ENCODE results near the gene IFT74.
"Not testable (repeated sequence)": the region's sequence is repeated elsewhere in the genome, so short reads cannot be mapped to it uniquely, and the experiment has no call there.

IFT74 gene

DNA sequence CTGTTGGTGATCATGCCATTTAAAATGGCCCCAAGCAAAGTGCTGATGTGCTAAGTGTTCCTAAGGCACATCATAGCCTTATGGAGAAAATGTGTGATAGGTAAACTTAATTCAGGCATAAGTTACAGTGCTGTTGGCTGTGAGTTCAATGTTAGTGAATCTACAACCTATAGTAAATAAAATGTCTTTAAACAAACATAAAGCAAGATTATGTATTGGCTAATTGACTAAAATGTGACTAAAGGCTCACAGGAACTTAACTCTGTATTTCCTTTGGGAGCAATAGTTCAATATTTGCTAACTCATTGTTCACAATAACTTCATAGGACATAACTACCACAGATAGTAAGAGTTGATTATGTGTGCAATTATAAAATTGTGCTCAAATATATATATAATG, 98.6 kb downstream of the IFT74 start:
- no peak overlapping the region for H3K27ac Mint-ChIP-seq (ENCODE audit: low read depth)
- H3K4me3 Mint-ChIP-seq, result no peak overlapping the region
- H3K9me3 Mint-ChIP-seq, result no peaks in the 10 kb centered on the region
- no peak for DNase-seq (ENCODE audit: low spot score in 2 of 2)
- ATAC-seq (replicated peaks; ENCODE audit: extremely low read depth, poor library complexity, severe bottlenecking), result no peak
- no peaks in the 10 kb centered on the region for H3K4me1 Mint-ChIP-seq
- peaks cover 2% of the 10 kb centered on the region for H3K36me3 Mint-ChIP-seq (ENCODE audit: insufficient read depth)
- no peaks in the 10 kb centered on the region for H3K27me3 Mint-ChIP-seq

DNA sequence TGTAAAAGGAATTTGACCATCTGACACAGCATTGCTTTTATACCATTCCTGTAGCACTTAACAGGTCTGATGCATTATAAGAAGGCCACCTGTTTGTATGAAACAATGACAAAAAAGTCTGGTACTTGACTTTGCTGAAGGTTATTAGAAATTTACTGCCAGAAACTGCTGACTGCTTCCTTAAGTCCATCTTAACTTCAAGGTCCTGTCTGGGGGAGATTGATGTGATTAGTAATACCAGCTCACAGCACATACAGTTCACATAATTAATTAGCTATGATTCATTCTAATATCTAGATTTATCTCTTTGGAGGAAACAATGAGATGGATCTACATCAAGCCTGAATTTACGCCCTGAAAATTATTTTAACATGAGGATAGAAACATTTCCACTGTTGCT, 103.2 kb downstream of the IFT74 start:
- no peaks in the 10 kb centered on the region for H3K4me1 Mint-ChIP-seq
- ATAC-seq (replicated peaks; ENCODE audit: extremely low read depth, poor library complexity, severe bottlenecking) (no peak), DNase-seq (ENCODE audit: low spot score in 2 of 2) (no peak)
- H3K9me3 Mint-ChIP-seq, result no peaks in the 10 kb centered on the region
- H3K36me3 Mint-ChIP-seq (ENCODE audit: insufficient read depth), result peaks cover 2% of the 10 kb centered on the region
- no peak overlapping the region for H3K4me3 Mint-ChIP-seq
- H3K27me3 Mint-ChIP-seq, result no peaks in the 10 kb centered on the region
- peak overlapping the region; percentile 16 for H3K27ac Mint-ChIP-seq (ENCODE audit: low read depth)

DNA sequence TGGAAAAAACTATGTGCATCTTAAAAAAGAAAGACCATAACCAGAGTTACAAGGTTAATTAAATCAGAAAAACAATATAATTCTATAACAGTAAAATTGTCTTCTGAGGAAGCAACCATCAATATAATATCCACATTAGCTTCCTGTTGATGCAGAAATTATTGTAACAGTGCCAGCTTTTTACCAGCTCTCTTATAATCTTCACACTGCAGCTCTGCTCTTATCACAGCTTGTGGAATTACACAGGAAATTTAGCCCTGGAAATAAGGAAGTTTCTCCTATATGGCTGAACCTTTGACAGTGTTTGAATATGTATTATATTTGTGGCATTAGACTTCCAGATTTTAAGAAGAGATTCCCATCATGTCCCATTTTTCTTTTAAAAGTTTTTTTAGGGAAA, 103.7 kb downstream of the IFT74 start:
- no peak overlapping the region for H3K4me3 Mint-ChIP-seq
- no peak for DNase-seq (ENCODE audit: low spot score in 2 of 2)
- H3K27ac Mint-ChIP-seq (ENCODE audit: low read depth), result no peak overlapping the region
- peaks cover 2% of the 10 kb centered on the region for H3K36me3 Mint-ChIP-seq (ENCODE audit: insufficient read depth)
- no peaks in the 10 kb centered on the region for H3K9me3 Mint-ChIP-seq
- H3K4me1 Mint-ChIP-seq, result no peaks in the 10 kb centered on the region
- ATAC-seq (replicated peaks; ENCODE audit: extremely low read depth, poor library complexity, severe bottlenecking), result no peak
- no peaks in the 10 kb centered on the region for H3K27me3 Mint-ChIP-seq

DNA sequence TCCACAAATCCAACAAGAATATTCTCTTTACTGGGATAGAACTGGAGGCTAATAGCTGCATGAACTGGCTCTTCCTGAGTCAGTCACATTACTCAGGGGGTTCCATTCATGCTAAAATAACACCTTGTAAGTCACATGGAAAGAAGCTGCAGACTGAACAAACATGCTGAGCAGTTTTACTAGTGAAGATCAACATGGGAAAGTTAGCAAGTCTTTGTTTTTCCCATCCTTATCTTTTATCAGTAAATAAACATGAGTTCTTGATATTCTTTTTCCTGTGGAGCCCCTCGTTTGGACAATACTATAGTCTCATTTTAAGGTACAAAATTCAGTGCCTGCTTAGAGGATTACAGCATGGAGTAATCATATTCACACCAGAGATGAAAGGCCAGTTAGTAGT, 109.1 kb downstream of the IFT74 start:
- Mint-ChIP-seq H3K27me3 (no peaks in the 10 kb centered on the region), H3K4me3 (no peak overlapping the region), H3K4me1 (no peaks in the 10 kb centered on the region), H3K36me3 (ENCODE audit: insufficient read depth) (no peaks in the 10 kb centered on the region), H3K9me3 (no peaks in the 10 kb centered on the region), H3K27ac (ENCODE audit: low read depth) (no peak overlapping the region)
- ATAC-seq (replicated peaks; ENCODE audit: extremely low read depth, poor library complexity, severe bottlenecking) (no peak), DNase-seq (ENCODE audit: low spot score in 2 of 2) (no peak)

DNA sequence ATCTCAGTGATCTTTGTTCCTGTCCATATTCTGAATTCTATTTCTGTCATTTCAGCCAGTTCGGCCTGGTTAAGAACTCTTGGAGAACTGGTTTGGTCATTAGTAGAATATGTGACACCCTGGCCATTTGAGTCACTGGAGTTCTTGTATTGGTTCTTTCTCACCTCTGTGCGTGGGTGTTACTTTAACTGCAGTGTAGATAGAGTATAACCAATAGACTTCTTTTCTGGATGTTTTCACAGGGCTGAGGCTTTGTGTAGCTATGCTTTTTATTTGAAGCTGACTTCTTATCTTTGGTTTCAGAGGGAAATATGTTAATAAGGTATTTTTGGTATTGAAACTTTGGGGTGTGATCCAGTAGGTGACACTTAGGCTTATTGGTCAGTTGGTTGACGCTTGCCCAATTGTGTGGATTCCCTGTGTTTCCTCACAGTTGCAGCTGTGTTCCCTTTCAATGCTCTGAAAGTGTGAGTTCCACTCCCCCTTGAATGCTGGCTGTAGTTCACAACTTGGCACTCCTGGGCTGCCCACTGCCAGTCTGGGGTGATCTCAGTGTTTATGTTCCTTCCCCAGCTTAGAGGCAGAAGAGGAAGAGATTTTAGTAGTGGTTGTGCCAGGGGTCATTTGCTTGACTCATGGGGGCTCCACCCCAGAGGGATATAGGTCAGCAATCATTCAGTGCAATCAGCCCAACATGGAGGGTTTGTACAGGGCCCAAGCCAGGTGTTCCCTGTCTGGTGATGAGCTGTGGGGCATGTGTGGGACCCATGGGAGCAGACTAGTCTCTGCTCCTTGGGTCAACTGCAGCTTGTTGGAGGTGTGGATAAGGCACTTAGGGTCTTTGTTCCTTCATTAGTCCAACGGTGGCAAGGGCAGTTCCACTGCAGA, 117.9 kb downstream of the IFT74 start:
- Mint-ChIP-seq H3K9me3 (no peaks in the 10 kb centered on the region), H3K4me3 (no peak overlapping the region), H3K27ac (ENCODE audit: low read depth) (no peak overlapping the region), H3K36me3 (ENCODE audit: insufficient read depth) (no peaks in the 10 kb centered on the region), H3K27me3 (no peaks in the 10 kb centered on the region), H3K4me1 (no peaks in the 10 kb centered on the region)
- DNase-seq (ENCODE audit: low spot score in 2 of 2) (no peak), ATAC-seq (replicated peaks; ENCODE audit: extremely low read depth, poor library complexity, severe bottlenecking) (no peak)

DNA sequence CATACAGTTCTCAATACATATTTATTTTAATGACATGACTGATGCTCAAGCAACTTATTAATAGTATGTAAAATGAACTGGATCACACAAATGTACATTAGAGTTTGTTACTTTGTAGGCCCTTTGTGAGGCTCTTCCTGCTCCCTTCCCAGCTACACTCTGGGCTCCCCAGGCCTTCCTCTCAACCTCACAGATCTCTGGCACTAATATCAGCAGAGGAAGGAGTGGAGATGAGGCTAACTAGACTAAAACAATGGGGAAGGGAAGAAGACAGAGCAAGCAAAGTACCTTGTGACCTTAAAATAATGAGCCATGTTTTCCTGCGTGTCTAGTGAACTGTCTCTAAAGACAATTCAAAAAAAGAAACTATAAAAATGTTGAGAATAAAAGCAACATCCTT, 122.5 kb downstream of the IFT74 start:
- no peak overlapping the region for H3K4me3 Mint-ChIP-seq
- H3K27ac Mint-ChIP-seq (ENCODE audit: low read depth), result no peak overlapping the region
- no peaks in the 10 kb centered on the region for H3K4me1 Mint-ChIP-seq
- no peak for ATAC-seq (replicated peaks; ENCODE audit: extremely low read depth, poor library complexity, severe bottlenecking)
- H3K27me3 Mint-ChIP-seq, result no peaks in the 10 kb centered on the region
- no peaks in the 10 kb centered on the region for H3K9me3 Mint-ChIP-seq
- H3K36me3 Mint-ChIP-seq (ENCODE audit: insufficient read depth), result no peaks in the 10 kb centered on the region
- DNase-seq (ENCODE audit: low spot score in 2 of 2), result no peak

DNA sequence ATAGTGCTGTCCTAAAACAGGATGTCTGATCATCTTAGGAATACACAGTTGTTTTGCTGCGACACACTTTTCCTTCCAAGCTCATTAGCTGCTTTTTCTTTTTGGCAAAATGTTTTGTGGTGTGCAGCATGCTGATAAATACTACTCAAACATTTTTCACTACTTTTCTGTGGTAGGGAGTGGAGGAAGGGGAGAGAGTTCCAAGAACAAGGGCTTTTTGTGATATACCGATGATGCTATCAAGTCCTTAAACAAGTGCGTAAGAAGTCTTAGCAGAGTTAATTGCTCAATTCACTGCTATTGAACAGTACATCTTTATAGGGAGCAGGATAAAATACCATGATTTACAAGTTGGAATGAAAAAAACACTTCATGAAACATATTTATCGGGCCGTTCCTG, 129.2 kb downstream of the IFT74 start:
- Mint-ChIP-seq H3K4me1 (no peaks in the 10 kb centered on the region), H3K4me3 (no peak overlapping the region), H3K36me3 (ENCODE audit: insufficient read depth) (no peaks in the 10 kb centered on the region), H3K9me3 (no peaks in the 10 kb centered on the region), H3K27me3 (no peaks in the 10 kb centered on the region), H3K27ac (ENCODE audit: low read depth) (no peak overlapping the region)
- no peak for DNase-seq (ENCODE audit: low spot score in 2 of 2)
- no peak for ATAC-seq (replicated peaks; ENCODE audit: extremely low read depth, poor library complexity, severe bottlenecking)

DNA sequence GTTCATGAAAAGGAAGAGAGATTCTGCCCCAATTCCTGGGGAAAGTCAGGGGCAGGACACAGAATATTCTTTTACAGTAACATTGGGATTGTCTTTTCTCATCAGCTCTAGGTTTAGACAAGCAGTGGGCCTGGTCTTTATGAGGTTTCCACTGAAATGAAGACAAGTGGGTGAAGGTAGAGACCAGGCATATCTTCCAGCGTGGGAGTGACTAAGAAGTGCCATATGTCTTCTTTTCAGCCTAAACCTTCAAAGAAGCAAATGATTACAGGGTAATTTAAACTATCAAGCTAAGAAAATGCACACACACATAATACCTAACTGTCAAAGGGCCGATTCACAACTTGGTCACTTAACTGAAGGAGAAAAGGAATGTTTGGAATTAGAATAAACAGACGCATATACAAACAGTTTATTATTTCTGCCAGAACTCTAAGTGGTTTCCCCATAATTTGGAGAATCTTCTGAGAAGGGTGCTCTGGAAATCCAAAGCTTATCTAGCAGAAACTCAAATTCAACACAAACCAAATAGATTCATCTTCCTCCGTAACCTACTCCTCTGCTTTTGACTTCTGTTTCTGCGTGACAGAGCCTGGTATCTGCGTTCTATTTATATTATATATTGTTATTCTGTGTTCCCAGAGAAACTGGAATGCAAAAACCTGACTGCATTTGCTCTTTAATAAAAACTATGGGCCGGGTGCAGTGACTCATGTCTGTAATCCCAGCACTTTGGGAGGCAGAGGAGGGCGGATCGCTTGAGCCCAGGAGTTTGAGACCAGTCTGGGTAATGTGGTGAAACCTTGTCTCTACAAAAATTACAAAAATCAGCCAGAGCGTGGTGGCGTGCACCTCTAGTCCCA, 130.8 kb downstream of the IFT74 start:
- peaks cover 8% of the 10 kb centered on the region for H3K27me3 Mint-ChIP-seq

DNA sequence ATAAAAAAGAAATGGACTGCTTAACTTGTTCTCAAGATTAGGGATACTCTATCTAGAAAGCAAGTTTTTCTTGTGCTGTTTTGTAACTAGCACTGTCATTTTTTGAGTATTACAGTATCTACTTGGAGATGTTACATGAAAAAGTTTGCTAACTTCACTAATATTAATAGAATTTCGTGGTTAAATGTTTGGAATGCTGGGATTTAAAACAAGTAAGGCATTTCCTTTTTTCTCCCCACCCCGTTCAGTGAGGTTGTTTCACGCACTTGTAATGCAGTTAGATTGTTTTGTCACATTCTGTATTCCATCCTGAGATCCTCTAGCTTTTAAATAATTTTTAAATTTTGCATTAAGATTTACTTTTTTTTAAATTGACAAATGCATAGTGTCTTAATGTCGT, 132.8 kb downstream of the IFT74 start:
- no peak for DNase-seq (ENCODE audit: low spot score in 2 of 2)
- H3K4me3 Mint-ChIP-seq, result no peak overlapping the region
- no peaks in the 10 kb centered on the region for H3K36me3 Mint-ChIP-seq (ENCODE audit: insufficient read depth)
- H3K4me1 Mint-ChIP-seq, result no peaks in the 10 kb centered on the region
- no peak overlapping the region for H3K27ac Mint-ChIP-seq (ENCODE audit: low read depth)
- no peaks in the 10 kb centered on the region for H3K9me3 Mint-ChIP-seq
- no peak for ATAC-seq (replicated peaks; ENCODE audit: extremely low read depth, poor library complexity, severe bottlenecking)
- H3K27me3 Mint-ChIP-seq, result peaks cover 16% of the 10 kb centered on the region

More for the DNA sequence above, 130.8 kb downstream of the IFT74 start:
- ATAC-seq (replicated peaks; ENCODE audit: extremely low read depth, poor library complexity, severe bottlenecking), result no peak
- H3K36me3 Mint-ChIP-seq (ENCODE audit: insufficient read depth), result no peaks in the 10 kb centered on the region
- no peaks in the 10 kb centered on the region for H3K9me3 Mint-ChIP-seq
- no peak overlapping the region for H3K27ac Mint-ChIP-seq (ENCODE audit: low read depth)
- H3K4me1 Mint-ChIP-seq, result no peaks in the 10 kb centered on the region
- H3K4me3 Mint-ChIP-seq, result no peak overlapping the region
- no peak for DNase-seq (ENCODE audit: low spot score in 2 of 2)

DNA sequence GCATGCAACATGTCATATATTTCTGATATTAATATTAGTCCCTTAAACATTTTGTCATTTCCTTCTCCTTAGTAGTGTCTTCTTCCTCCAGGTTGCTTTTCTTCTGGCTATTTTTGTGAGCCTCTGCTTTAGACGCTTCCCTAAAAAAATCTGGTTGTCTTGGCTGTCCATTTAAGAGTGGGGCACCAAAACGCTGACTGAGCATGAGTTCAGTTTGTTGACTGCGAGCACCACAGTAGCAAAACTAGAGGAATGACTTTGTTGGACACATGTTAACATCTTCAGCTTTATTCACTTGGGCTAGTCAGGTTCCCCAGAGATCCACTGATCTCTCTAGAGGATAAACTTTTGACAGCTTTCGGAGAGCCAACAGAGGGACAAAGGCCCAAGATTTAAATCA, 133.5 kb downstream of the IFT74 start:
- H3K9me3 Mint-ChIP-seq, result no peaks in the 10 kb centered on the region
- no peaks in the 10 kb centered on the region for H3K4me1 Mint-ChIP-seq
- DNase-seq (ENCODE audit: low spot score in 2 of 2), result no peak
- no peak overlapping the region for H3K4me3 Mint-ChIP-seq
- H3K36me3 Mint-ChIP-seq (ENCODE audit: insufficient read depth), result no peaks in the 10 kb centered on the region
- peaks cover 23% of the 10 kb centered on the region for H3K27me3 Mint-ChIP-seq
- no peak overlapping the region for H3K27ac Mint-ChIP-seq (ENCODE audit: low read depth)
- ATAC-seq (replicated peaks; ENCODE audit: extremely low read depth, poor library complexity, severe bottlenecking), result no peak

DNA sequence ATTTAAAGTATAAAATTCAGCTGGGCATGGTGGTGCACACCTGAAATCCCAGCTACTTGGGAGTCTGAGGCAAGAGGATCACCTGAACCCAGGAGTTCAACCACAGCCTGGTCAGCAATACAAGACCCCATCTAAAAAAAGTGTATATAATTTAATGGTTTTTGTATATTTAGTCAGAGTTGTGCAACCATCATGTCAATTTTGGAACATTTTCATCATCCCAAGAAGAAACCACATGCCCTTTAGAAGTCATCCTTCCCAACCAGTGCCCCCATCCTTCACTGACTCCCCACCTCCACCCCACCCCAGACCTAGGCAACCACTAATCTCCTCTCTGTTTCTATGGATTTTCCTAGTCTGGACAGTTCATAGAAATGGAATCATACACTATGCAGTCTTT, 134.0 kb downstream of the IFT74 start:
- H3K36me3 Mint-ChIP-seq (ENCODE audit: insufficient read depth), result no peaks in the 10 kb centered on the region
- H3K27me3 Mint-ChIP-seq, result peaks cover 28% of the 10 kb centered on the region
- no peak overlapping the region for H3K4me3 Mint-ChIP-seq
- H3K9me3 Mint-ChIP-seq, result no peaks in the 10 kb centered on the region
- DNase-seq (ENCODE audit: low spot score in 2 of 2) (no peak), ATAC-seq (replicated peaks; ENCODE audit: extremely low read depth, poor library complexity, severe bottlenecking) (no peak)
- H3K4me1 Mint-ChIP-seq, result no peaks in the 10 kb centered on the region
- no peak overlapping the region for H3K27ac Mint-ChIP-seq (ENCODE audit: low read depth)

DNA sequence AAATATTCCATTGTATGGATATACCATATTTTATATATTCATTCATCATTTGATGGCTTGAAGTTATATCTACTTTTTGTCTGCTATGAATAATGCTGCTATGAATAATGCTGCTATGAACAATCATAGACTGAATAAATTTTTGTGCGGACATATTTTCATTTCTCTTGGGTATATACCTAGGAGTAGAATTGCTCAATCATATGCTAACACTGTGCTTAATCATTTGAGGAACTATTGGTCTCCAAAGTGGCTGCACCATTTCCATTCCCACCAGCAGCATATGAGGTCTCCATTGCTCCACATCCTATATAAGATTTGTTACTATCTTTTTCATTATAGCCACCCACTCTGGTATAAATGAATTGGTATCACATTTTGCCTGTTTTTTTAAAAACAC, 134.5 kb downstream of the IFT74 start:
- ATAC-seq (replicated peaks; ENCODE audit: extremely low read depth, poor library complexity, severe bottlenecking) (no peak), DNase-seq (ENCODE audit: low spot score in 2 of 2) (no peak)
- peaks cover 29% of the 10 kb centered on the region for H3K27me3 Mint-ChIP-seq
- no peak overlapping the region for H3K4me3 Mint-ChIP-seq
- no peaks in the 10 kb centered on the region for H3K9me3 Mint-ChIP-seq
- H3K27ac Mint-ChIP-seq (ENCODE audit: low read depth), result no peak overlapping the region
- peaks cover 2% of the 10 kb centered on the region for H3K36me3 Mint-ChIP-seq (ENCODE audit: insufficient read depth)
- H3K4me1 Mint-ChIP-seq, result no peaks in the 10 kb centered on the region

DNA sequence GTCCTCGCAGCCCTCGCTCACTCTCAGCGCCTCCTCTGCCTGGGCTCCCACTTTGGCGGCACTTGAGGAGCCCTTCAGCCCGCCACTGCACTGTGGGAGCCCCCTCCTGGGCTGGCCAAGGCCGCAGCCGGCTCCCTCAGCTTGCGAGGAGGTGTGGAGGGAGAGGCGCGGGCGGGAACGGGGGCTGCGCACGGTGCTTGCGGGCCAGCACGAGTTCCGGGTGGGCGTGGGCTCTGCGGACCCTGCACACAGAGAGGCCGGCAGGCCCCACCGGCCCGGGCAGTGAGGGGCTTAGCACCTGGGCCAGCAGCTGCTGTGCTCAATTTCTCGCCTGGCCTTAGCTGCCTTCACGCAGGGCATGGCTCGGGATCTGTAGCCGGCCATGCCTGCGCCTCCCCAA, 136.3 kb downstream of the IFT74 start:
- peaks cover 35% of the 10 kb centered on the region for H3K27me3 Mint-ChIP-seq
- not testable (repeated sequence) for DNase-seq (ENCODE audit: low spot score in 2 of 2); ATAC-seq (replicated peaks; ENCODE audit: extremely low read depth, poor library complexity, severe bottlenecking); H3K27ac Mint-ChIP-seq (ENCODE audit: low read depth); H3K4me3 Mint-ChIP-seq; H3K36me3 Mint-ChIP-seq (ENCODE audit: insufficient read depth); H3K4me1 Mint-ChIP-seq; H3K9me3 Mint-ChIP-seq

Data from central memory CD8-positive, alpha-beta T cell (primary cell).